Stimulated activated CD8-positive, alpha-beta memory T cell treated with anti-CD3 and anti-CD28 coated beads, Interleukin-15, amount 100 ng/mL, for 48 hours (primary cell): Measurements from ENCODE around the gene KIF18A.
"Not testable (repeated sequence)": the region's sequence is repeated elsewhere in the genome, so short reads cannot be mapped to it uniquely, and the experiment has no call there.

Source experiments
- DNase-seq, 2 donors: peaks; one replicate each; pipeline ENCODE4 v3.0.0-alpha.2; 2020; ENCODE audit warnings: low read depth in 2 of 2

The KIF18A gene

GRCh38 chr11:28106353-28107043 is 1.5 kb downstream of the KIF18A start:
- DNase-seq = no peak

DNA sequence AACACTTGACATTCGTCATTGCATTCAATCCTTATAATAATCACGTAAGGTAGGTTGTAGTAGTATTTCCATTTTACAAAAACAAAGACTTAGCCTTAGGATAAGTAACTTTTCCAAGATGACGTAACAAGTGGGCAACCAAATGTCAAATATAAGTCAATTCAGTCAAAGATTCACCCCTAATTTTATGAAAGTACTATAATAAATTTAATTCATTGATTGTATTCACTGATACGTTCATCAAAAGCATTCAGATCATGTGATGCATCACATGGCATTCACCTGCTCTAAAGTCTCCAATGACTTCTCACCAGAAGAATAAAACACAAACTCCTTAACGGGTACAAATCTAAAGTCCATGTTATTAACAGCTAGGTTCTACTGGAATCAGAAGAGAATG is 2.1 kb downstream of the KIF18A start:
- no peak for DNase-seq

GRCh38 chr11:28104984-28105383 is 3.0 kb downstream of the KIF18A start:
- no peak for DNase-seq

- DNase-seq = no peak
These were observed 3.5 kb downstream of the KIF18A start for GRCh38 chr11:28104425-28104824.

DNA sequence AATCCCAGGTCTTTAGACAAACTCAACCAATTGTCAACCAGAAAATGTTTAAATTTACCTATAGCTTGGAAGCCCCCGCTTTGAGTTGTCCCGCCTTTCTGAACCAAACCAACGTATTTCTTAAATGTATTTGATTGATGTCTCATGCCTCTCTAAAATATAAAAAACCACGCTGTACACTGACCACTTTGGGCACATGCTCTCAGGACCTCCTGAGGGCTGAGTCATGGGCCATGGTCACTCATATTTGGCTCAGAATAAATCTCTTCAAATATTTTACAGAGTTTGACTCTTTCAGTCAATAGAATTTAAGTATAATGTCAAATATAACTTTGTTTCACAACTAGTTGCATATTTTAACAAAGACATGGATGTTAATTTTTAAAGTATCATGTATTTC is 5.7 kb downstream of the KIF18A start:
- DNase-seq = not testable (repeated sequence)

DNA sequence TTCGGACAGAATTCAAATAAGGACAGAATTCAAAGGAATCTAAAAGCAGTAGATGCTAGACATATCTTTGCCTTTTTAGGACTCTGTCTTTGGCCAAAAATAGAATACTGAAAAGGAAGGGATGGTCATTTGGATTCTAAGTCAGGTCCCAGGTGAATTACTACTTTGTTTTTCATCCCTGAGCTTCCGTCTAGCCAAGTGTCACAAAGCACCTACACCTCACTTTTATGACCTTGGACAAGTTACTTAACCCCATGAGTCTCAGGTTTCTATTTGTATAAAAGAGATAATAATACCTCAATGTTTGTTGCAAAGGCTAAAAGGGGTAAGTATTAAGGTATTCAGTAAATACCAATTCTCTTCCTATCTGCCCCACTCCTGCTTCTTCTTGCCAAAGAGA is 7.3 kb downstream of the KIF18A start:
- no peak for DNase-seq

DNA sequence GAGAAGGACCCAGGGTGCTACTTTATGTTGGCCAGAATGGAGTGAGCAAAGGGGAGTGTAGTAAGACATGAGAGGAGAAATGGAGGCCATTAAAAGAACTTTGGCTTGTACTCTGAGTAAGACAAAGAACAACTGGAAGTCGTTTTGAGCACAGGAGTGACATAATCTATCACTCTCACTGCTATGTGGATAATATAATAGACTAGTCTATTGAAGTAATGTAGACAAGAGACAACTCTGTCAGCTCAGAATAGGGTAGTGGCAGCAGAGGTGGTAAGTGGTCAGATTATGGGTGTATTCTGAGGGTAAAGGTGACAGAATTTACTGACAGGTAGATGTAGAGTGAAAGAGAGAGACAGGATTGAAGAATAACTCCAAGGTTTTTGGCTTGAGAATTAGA is 8.2 kb downstream of the KIF18A start:
- DNase-seq = no peak

- no peak for DNase-seq
These were observed 9.7 kb downstream of the KIF18A start for GRCh38 chr11:28098257-28098656.

DNA sequence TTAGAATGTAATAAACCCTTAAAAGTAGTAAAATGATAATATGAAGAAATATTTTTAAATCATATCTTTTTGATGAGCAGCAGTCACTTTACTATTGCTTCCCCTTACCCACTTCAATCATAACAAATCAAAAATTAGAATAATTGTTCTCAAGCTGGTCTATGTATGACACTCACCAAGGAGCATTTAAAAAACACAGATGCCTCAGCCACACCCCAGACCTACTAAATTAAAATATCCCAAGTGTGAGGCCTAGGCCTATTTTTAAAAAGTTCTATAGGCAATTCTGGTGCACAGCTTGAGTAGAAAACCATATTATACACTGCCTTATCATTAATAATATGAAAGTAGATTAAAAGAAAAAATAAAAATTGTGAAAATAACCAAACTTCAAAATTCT is 15.2 kb downstream of the KIF18A start:
- no peak for DNase-seq

GRCh38 chr11:28090052-28090749 is 17.8 kb downstream of the KIF18A start:
- DNase-seq = no peak

- DNase-seq = no peak
These were observed 18.6 kb downstream of the KIF18A start for GRCh38 chr11:28089378-28089777.

DNA sequence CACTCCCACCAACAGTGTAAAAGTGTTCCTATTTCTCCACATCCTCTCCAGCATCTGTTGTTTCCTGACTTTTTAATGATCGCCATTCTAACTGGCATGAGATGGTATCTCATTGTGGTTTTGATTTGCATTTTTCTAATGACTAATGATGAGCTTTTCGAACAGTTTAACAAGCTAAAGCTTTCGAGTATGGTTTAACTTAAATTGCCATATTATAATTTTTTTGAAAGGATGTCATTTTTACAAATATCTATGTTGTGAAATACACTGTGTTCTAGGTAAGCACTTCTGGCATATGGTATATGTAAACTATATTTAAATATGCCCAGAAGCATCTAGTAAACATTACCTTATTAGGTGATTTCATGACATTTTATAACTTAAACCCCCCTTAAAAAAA is 20.3 kb downstream of the KIF18A start:
- not testable (repeated sequence) for DNase-seq

DNA sequence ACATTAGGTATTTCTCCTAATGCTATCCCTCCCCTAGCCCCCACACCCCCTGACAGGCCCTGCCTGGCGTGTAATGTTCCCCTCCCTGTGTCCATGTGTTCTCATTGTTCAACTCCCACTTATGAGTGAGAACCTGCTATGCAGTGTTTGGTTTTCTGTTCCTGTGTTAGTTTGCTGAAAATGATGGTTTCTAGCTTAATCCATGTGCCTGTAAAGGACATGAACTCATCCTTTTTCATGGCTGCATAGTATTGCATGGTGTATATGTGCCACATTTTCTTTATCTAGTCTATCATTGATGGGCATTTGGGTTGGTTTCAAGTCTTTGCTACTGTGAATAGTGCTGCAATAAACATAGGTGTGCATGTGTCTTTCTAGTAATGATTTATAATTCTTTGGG is 20.8 kb downstream of the KIF18A start:
- DNase-seq = not testable (repeated sequence)

DNA sequence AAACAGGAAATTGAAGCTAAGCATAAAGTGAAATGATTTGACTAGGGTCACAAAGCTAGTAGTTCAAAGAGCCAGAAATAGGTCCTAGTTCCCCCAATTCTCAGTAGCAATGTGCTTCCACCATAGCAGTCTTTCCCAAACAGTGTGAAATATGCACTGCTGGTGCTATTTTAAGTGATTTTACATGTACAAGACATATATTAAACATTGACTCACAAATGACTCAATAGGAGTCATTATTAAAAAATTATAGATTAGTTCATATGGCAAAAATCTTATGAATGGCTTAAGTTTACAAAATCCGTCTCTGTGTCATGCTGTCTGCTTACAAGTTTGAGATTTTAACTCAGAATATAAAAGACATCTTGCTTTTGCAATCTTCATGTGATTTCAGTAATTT is 21.4 kb downstream of the KIF18A start:
- no peak for DNase-seq

DNA sequence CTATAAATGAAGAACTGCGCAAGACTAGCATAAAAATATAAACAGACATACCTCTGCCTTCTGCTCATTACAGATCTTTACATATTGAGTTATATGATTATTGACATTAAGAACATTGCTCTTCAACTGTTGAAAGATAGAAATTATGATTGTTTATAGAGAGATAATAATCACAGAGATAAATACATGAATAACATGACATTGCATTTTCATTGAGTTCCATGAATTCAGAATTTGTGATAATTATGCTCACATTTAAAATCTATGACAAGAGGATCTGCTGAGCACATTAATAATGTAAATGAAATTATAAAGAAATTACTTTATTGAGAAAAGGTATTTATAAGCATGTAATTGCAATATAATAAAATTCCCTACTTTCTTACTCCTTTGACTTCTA is 24.8 kb downstream of the KIF18A start:
- no peak for DNase-seq

GRCh38 chr11:28077521-28077920 is 30.4 kb downstream of the KIF18A start:
- no peak for DNase-seq

- no peak for DNase-seq
These were observed 35.6 kb downstream of the KIF18A start for GRCh38 chr11:28072321-28072720.

DNA sequence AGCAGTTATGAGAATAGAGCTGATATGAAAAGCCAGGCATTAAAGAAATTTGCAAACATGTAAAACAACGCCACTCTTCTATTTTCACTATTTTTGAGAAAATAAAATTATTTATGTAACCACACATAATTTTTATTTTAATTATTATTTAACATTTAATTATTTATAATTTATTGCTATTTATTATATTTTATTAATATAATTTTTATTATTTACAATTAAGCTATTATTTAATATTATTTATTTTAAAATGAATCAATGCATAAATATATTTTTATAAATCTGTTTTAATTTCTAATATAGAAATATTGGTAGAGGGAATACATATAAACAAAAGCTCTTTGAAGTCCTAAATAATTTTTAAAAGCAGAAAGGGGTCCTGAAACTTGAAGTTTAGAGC is 36.7 kb downstream of the KIF18A start:
- no peak for DNase-seq

- no peak for DNase-seq
These were observed 49.6 kb downstream of the KIF18A start for GRCh38 chr11:28058333-28058732.

- no peak for DNase-seq
These were observed 53.1 kb downstream of the KIF18A start for GRCh38 chr11:28054821-28055220.

GRCh38 chr11:28049338-28050216 is 58.4 kb downstream of the KIF18A start:
- no peak for DNase-seq

DNA sequence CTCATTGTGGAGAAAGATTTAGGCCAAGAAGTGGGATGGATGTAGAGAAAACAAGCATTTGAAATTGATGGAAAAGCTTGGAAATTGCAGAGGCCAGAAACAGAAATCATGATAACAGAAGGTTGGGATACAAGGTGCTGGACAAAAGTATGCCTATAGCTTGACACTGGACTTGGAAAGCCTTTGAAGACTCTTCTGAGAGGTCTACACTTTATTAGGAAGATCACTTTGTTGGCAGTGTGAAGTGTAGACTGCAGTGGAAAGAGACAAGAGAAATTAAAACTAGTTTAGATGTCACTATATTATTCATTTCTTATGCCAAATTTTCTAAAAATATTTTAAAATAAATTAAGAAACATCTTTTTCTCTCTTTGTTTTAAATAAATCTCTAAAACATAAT is 59.1 kb downstream of the KIF18A start:
- no peak for DNase-seq
